Kidney glomerular epithelial cell (primary cell): ENCODE measurements around the gene CR1L.
"Not testable (repeated sequence)": the region's sequence is repeated elsewhere in the genome, so short reads cannot be mapped to it uniquely, and the experiment has no call there.

Experiments
- DNase-seq: peaks from one replicate; lab custom pipeline; 2025; lab: John Stamatoyannopoulos, UW

The CR1L gene

DNA sequence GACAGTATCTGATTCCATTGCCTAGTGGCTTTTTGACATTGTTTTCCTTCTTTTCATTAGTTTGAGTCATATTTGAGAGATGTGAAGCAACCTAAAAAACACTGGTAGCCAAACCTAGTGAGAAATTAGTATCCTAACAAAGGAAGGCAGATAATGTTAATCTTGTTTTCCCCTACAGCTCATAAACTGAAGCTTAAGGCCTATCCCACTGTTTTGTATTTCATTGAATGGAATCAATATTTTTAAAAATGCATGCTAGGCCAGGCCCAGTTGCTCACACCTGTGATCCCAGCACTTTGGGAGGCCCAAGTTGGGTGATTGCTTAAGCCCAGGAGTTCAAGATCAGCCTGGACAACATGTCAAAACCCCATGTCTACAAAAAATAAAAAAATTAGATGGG, 1.2 kb downstream of the CR1L start:
- DNase-seq = no peak

DNA sequence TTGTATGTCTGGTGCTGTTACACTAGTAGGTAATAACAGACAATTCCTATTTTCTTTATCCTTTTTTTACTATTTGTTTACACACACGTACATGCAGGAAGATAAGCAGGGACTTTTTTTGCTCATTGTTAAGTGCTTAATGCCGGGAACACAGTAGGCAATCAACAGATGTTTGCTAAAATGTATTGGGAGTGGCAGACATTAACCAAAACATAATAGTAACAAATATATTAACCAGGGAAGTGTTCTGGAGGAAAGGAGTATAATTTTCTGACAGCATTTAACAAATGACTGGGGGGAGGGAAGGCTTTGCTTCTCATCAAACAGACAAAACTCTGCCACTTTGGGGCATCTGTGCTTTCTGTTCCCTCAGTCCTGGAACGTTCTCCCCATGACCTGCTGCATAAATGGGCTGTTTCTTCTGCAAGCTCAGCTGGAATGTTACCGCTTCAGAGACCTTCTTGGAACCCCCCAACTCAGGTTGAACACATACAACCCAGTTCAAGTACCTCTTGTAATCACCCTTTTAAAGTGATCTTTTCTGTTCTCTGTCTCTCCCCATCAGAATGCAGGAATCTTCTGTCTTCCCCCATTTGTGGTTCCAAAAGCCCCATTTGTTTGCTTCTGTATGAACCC, 2.1 kb downstream of the CR1L start:
- no peak for DNase-seq

DNA sequence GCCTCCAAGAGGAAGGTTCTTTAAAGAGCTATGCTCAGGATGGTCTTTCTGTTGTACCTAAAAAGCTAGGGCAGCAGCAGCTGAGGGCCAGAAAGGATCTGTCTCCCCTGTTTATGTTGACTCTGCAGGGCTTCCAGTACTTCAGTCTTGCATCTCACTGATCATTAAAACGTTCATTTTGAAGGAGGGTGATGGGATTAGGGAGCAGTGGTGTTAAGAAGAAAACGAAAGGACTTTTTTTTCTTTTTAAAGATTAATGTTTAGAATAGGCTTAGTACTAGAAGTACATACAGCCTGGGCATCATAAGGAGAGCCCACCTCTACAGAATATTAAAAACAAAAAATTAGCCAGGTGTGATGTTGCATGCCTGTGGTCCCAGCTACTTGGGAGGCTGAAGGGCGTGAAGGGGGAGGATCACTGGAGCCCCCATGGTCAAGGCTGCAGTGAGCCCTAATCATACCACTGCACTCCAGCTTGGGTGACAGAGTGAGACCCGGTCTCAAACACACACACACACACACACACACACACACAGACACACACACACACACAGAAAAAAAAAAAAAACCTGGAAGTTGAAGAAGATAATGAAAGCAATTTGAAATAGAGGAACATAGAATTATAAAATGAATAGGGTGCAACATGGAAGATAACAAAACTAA, 2.9 kb downstream of the CR1L start:
- DNase-seq = no peak

DNA sequence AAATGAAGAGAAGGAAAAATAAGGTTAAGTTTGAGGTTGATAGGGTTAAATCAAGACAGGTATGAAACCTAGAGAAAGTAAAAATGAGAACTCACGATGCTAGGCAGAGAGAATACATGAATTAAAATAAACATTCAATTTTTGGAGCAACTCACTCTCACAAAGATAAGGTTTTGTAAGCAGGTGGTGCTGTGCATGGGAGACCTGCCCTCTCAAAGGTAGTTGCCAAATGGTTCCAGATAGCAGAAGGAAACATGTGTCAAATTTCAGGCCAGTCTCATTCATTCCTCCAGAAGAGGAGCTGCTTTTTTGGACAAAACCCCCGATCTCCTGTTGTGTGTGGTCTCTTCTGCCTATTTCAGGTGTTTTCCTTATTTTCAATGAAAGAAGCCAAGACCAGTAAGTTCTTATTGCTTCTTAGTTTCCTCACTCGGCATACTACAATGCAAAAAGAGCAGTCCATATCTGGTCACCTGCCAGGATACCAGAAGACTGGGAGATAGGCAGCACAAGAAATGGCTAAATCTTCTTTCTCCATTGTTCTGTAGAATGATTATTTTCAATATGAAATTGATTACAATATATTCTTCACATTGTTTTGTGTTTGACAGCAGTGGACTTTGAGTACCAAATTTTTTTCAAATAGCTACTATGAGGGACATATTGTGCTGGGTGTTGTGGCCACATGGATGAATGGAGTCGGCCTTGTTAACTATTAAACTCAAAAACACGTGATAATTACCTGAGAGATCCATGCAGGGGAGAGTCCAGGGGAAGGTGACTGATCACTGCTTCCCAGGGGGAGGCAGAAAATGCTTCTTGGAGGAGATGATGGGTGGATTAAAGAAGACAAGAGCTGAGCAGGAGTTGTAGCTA, 3.6 kb downstream of the CR1L start:
- no peak for DNase-seq

DNA sequence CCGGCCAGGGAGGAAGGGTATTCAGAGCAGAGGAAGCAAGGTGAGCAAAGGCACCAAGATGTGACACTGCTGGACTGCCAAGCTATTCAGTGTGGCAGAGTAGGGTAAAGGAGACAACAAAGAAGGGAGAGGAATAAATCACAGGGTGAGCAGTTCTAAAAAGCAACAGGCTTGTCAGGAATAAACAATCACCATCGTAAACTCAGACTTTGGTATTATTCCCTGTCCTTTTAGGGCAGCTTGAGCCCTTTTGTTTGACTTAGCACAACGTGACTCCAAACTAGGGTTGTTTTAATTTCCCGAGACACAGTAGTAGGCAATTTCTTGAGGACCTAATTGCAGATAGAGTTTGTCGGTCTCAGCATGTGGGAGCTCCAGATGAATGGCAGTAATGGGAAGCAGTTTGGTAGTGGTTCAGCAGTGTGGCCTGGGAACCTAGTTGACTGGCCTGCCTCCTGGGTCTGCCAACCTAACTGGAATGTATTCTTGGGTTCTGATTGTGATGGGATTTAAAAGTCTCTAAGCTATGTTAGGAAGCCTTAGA, 4.3 kb downstream of the CR1L start:
- DNase-seq = no peak

DNA sequence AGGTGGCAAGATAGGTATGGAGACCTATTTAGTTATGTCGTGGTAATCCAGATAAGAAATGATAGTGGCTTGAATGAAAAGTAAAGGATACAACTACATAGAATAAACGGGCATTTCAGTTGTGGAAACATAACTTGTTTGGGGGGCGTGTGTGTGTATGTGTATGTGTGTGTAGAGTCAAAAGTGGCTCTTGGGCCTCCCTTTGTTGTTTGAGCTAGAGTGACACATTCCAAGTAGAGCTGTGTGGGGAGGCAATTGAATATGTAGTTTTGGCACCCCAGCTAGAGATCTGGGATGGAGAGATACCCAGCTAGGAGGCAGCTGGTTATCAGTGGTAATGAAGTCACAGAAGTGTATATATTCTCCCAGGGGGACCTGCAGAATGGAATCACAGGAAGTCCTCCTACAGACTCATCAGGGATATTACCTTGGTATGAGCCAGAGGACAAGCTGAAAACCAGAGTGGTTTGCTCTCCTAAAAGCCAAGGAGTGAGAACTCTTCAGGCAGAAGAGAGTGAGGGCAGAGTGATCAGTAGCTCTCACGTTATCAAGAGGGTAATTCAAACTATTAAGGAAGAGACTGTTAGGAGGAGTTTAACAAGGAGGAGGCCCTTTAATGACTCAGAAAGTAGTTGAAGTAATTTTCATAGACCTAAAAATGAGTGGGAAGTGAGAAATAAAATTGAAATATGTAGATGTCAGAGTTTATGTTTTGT, 5.1 kb downstream of the CR1L start:
- no peak for DNase-seq

DNA sequence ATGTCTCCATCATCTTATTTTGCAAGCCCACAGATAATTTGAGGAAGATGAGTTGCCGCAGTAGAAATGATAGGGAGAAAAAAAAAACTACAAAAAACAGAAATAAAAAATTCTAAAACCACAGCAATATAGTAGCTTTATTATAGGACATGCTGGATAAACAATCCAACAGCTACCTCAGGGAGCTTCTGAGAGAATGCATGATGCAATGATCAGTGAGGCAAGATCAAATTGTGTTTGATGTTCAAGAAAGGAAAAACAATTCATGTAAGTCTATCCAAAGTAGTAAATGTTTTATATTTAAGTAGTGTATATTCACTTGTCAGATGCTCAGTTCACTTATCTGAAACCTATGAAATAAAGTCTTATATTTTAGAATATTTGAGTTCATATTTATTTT, 6.7 kb downstream of the CR1L start:
- no peak for DNase-seq

DNA sequence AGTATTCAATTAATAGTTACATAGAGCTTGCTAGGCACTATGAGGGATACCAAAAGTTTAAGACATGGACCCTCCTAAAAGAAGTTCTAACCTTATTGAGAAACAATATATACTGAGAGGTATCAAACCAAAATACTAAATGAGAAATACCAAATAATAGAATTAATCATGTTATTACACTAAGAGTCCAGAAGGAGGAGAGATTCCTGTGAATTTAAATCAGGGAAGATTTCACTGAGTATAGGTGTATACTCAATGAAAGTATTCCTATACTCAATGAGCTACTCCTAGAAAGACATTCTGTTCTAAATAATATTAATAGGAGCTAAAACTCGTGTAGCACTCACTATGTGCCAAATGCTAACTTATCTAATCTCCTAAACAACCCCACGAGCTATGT, 9.4 kb downstream of the CR1L start:
- no peak for DNase-seq

DNA sequence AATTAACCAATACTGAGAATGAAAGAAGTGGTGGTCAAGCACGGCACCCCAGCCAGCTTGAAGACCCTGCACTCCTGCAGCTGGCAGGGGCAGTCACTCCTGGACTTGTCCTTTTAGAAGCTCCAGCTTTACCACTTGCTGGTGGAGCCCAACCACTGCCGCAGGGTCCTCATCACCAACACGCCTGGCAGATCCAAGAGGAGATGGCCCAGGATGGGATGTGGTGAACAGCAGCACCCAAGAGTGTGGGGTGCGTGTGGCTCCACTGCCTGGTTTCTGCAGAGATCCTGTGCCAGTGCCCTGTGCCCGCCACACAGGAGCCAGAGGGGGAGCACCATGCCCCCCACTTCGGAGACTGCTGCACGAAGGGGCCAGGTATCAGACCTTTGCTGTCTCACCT, 13.5 kb downstream of the CR1L start:
- no peak for DNase-seq

DNA sequence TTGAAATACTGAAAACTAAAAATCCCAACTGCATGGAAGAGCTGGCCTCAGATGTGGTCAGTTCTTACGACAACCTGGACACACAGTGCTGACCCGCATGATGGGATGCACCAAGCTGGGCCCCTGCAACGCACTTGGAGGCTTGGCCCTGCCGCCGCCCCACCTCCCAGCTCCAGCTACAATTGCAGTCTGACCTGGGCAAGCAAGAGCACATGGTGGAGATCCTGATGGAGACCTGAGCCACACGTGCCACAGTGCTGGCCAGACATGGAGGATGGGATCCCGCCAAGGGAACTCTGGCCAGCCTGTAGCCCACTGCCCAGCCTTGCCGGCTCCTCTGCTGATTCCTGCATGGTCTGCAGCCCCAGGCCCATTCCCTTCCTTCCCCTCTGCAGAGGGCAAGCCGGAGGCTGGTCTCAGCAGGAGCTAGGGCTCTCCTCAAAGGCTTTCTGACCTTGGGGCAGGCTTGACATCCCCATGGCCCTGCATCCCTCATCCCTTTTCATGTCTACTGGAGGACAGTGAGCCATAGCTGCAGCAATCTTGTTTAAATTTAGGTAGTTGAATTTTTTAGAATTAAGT, 14.1 kb downstream of the CR1L start:
- DNase-seq = no peak

DNA sequence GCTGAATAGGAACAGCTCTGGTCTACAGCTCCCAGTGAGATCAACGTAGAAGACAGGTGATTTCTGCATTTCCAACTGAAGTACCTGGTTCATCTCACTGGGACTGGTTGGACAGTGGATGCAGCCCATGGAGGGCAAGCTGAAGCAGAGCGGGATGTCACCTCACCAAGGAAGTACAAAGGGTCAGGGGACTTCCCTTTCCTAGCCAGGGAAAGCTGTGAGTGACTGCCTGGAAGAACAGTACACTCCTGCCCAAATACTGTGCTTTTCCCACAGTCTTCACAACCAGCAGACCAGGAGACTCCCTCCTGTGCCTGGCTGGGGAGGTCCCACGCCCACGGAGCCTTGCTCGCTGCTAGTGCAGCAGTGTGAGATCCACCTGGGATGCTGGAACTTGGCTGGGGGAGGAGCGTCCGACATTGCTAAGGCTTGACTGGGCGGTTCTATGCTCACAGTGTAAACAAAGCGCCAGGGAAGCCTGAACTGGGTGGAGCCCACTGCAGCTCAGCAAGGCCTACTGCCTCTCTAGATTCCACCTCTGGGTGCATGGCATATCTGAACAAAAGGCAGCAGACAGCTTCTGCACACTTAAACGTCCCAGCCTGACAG, 14.7 kb downstream of the CR1L start:
- DNase-seq = no peak

DNA sequence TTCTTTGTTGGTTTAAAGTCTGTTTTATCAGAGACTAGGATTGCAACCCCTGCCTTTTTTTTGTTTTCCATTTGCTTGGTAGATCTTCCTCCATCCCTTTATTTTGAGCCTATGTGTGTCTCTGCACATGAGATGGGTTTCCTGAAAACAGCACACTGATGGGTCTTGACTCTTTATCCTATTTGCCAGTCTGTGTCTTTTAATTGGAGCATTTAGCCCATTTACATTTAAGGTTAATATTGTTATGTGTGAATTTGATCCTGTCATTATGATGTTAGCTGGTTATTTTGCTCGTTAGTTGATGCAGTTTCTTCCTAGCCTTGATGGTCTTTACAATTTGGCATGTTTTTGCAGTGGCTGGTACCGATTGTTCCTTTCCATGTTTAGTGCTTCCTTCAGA, 16.5 kb downstream of the CR1L start:
- not testable (repeated sequence) for DNase-seq

DNA sequence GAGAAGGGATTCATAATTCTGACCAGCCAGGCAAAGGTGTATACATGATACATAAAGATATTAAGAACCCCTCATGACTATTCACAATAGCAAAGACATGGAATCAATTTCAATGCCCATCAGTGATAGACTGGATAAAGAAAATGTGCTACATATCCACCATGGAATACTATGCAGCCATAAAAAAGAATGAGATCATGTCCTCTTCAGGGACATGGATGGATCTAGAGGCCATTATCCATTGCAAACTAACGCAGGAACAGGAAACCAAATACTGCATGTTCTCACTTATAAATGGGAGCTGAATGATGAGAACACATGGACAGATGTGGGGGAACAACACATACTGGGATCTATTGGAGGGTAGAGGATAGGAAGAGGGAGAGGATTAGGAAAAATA, 21.4 kb downstream of the CR1L start:
- no peak for DNase-seq

DNA sequence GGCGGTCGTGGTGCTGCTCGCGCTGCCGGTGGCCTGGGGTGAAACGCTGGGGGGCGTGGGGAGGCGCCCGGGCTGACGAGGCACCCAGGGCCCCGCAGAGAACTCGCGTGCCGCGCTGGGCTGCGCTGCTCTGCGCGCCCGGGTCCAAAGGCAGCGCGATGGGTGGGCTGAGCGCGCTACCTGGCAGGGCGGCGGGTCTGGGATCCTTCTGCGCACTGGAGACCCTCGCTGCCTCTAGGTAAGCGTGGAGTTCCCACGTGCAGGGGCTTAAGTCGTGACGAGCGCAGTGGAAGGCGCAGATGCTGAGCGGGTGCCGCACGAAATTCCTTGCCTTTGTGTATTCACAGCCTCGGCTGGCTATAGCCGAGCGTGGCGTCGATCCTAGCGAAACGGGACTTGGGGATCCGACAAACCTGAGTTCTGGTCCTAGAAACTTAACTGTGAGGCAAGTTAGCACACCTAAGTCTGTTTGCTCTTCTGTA, 24.6 kb downstream of the CR1L start:
- no peak for DNase-seq

DNA sequence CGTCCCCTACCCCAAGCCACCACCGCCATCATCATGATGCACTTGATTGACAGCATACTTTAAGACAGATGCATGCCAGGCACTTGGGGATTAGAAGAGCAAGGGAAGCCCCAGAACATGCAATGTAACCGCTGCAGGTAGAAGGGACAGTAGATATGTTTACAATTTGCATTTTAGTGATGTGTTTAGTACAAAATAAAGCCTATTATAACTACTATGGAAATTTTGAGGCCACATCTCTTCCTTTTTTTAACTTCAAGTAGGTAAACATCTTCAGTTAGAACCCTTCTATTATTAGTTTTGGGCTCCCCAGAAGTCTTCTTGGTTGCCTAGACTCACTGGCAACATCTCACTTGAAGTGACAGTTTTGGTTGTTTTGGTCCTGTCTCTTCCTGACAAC, 25.3 kb downstream of the CR1L start:
- DNase-seq = no peak

DNA sequence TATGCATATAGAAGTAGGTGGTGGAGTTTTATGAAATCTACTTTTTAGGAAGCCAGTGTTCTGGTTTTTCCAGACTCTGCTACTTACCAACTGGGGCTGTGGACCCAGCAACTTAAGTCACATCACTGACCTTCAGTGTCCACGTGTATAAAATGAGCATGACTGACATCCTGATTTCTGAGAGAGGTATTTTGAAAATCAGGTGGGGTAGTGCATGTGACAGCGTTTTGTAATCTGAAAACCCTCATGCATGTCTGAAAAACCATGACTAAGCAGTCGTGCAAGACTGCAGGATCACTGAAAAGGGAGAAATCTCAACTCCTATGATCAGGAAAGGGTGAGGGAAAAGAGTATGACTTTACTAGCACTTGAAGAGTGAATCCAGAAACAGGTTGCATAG, 26.1 kb downstream of the CR1L start:
- DNase-seq = peak; percentile 9

DNA sequence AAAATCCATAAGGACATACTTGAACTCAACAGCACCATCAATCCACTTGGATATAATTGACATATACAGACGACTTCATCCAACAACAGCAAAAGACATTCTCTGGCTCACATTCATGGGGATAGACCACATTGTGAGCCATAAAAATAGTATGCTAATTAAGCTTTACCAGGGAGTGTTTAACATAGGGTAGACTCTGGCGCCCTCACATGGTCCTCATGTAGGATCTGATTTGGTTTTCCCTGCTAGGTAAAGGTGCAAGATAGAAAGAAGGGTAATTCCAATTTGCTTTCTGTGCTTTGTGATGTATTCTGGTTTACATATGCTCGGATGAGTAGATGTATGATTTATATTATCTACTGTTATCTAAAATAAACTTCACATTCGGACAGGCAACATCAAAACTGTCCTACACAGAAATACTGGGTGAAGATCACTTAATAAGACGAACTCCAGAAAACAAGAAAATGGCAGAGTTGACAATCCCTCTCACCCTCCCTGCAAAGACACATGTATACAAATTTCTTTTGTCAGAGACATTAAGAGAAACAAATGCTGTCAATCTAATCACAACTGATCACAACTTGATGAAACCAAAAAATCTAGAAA, 27.7 kb downstream of the CR1L start:
- DNase-seq = peak; percentile 18

DNA sequence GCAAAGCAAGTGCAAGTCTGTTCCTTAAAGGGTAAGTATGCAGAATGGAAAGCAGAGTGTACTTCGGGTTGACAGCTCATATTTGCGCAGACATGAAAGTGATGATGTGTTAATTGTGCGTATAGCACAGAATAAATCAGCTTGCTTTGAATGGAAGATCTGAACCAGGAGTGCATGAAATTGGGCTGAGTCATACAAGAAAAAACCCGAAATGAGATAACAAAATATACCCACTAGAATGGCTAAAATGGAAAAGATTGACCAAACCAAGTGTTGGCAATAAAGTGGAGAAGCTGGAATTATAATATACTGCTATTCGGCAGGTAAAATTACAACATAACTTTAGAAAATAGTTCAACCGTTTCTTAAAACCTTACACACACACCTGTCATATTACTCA, 28.5 kb downstream of the CR1L start:
- DNase-seq = no peak

DNA sequence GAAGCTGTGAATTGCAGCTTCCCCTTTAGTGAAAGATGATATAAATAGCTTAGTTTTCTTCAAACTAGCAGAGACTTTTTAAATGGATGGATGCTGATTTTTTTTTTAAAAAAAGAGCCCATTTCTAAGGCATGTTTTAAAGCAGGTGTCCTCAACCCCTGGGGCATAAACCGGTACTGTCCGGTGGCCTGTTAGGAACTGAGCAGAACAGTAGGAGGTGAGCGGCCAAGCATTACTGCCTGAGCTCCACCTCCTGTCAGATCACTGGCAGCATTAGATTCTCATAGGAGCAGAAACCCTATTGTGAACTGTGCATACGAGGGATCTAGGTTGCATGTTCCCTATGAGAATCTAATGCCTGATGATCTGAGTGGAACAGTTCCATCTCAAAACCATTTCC, 31.2 kb downstream of the CR1L start:
- no peak for DNase-seq

DNA sequence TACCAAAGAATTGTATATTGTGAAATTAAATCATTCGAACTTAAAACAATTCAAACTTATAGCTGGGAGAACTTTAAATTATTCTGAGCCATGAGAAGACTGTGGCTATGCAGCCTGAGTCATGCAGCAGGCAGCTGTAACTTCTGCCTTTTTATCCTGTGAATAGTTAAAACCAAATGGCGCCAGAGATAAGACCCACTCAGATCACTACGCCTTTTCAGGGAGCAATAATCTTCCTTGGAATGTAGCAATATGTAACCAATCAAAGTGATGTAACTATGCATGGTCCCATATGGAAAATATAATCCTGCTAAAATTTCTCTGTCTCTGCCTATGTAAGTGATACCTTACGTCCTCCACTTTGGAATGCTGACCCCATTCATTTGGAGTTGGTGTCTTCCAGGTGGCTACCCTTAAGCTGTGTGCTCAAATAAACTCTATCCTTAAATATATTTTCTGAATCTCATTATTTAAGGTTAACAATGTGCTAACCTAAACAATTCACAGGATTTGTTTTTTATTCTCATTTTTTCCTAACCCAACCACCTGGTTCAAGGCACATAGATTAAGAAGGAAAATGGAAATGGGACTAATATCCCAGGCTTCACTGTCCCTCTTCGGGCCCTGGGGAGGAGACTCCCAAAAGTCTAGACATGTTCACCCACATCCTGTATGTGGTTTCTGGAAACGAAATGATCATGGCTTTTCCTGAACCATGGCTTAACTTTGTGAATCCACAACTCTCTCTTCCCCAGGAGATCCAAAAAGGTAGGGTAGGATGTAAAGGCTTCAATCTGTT, 35.9 kb downstream of the CR1L start:
- DNase-seq = not testable (repeated sequence)
